Neural crest cell (in vitro differentiated cells): ENCODE measurements around the gene PRTFDC1. TPM values are rescaled to one million over a fixed set of nuclear protein-coding genes. Genes with fewer than 3 reads are reported as not detected.

Experiments used
- DNase-seq: peaks from one replicate; pipeline ENCODE4 v3.0.0; 2021; ENCODE audit warnings: low read depth, mixed read lengths, low spot score
- H3K27ac Mint-ChIP-seq: one replicate; pipeline ENCODE4 v1.8.0; 2021; ENCODE audit warnings: mild to moderate bottlenecking, mixed read lengths; ENCODE audit not compliant: unreplicated experiment
- H3K27me3 Mint-ChIP-seq: 2 replicates; pipeline ENCODE4 v1.8.0; 2021; ENCODE audit warnings: low read depth, mild to moderate bottlenecking, mixed read lengths
- H3K36me3 Mint-ChIP-seq: 2 replicates; pipeline ENCODE4 v1.8.0; 2021; ENCODE audit warnings: low read depth, mild to moderate bottlenecking, mixed read lengths
- H3K4me1 Mint-ChIP-seq: 2 replicates; pipeline ENCODE4 v1.8.0; 2021; ENCODE audit warnings: mixed read lengths
- H3K4me3 Mint-ChIP-seq: one replicate; pipeline ENCODE4 v1.8.0; 2021; ENCODE audit warnings: mild to moderate bottlenecking, mixed read lengths
- H3K9me3 Mint-ChIP-seq: 2 replicates; pipeline ENCODE4 v1.8.0; 2021; ENCODE audit warnings: mixed read lengths
- total RNA-seq: library from RNA; stranded (reverse); gene quantifications from 2 replicates; pipeline ENCODE4 v1.2.1, GENCODE V29; 2021
- TF ChIP-seq, protein P1 (sequence below): fragments of 200-600 bp; sonication (generic); conservative IDR thresholded peaks from 2 replicates; pipeline ENCODE4 v1.5.0; 2021; ENCODE audit warnings: antibody characterized with exemption, mild to moderate bottlenecking

PRTFDC1 gene
- total RNA-seq, 1 donor from 2014 or later, result 26.7 TPM

- H3K27me3 Mint-ChIP-seq, result no peaks in the 10 kb centered on the region
- H3K4me1 Mint-ChIP-seq, result peaks cover 21% of the 10 kb centered on the region
- no peak overlapping the region for H3K4me3 Mint-ChIP-seq
- H3K36me3 Mint-ChIP-seq, result peaks cover 9% of the 10 kb centered on the region
- peak overlapping the region; percentile 45 for H3K27ac Mint-ChIP-seq
- peaks cover 5% of the 10 kb centered on the region for H3K9me3 Mint-ChIP-seq
- DNase-seq, result no peak
- TF ChIP-seq, protein P1, sequence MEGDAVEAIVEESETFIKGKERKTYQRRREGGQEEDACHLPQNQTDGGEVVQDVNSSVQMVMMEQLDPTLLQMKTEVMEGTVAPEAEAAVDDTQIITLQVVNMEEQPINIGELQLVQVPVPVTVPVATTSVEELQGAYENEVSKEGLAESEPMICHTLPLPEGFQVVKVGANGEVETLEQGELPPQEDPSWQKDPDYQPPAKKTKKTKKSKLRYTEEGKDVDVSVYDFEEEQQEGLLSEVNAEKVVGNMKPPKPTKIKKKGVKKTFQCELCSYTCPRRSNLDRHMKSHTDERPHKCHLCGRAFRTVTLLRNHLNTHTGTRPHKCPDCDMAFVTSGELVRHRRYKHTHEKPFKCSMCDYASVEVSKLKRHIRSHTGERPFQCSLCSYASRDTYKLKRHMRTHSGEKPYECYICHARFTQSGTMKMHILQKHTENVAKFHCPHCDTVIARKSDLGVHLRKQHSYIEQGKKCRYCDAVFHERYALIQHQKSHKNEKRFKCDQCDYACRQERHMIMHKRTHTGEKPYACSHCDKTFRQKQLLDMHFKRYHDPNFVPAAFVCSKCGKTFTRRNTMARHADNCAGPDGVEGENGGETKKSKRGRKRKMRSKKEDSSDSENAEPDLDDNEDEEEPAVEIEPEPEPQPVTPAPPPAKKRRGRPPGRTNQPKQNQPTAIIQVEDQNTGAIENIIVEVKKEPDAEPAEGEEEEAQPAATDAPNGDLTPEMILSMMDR, result no peak
These were observed 86.6 kb downstream of the PRTFDC1 start for GRCh38 chr10:24865783-24866182.

- TF ChIP-seq, protein P1, result no peak
These were observed 89.8 kb downstream of the PRTFDC1 start for GRCh38 chr10:24862589-24862988.

DNA sequence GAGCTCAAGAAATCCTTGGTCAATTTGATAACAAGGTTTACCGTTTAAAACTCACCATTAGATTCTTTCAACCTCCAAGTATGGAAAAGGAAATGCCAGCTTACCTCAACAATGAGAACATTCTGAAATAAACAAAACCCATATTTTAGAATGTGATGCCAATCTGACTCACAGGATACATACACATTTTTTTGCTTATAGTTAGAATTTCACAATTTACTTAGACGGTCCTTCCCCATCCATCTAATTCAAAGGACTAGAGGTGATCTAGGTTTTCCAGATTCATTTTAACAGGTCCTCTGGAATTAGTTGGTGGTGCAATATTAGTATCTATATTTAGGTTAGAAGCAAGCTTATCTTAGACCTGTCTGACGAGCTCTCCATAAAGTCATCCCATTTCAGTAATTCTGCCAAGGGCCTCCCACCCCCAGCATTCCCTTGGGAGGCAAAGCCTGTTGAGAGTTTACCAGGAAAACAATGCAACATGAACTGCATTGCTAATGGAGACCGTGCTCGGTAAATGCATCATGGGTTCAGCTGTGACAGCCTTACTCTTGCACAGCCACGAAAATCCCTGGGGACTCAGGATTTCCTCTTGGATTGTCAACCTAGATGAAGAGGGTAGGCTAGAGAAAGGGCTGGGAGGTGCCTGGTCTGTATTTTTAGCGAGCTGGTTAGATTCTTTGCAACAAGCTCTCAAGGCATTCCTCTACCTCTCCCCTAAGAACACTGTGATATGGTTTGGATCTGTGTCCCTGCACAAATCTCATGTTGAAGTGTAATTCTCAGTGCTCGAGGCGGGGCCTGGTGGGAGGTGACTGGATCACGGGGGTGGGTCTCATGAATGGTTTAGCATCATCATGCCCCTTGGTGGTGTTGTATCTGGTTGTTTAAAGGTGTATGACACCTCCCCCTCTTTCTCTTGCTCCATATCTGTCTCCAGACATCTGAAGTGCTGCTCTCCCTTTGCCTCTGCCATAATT lies 93.8 kb downstream of the PRTFDC1 start:
- TF ChIP-seq, protein P1, result no peak

More at GRCh38 chr10:24862589-24862988, 89.8 kb downstream of the PRTFDC1 start:
- H3K27ac Mint-ChIP-seq, result no peak overlapping the region
- H3K36me3 Mint-ChIP-seq, result peaks cover 9% of the 10 kb centered on the region
- no peak overlapping the region for H3K4me3 Mint-ChIP-seq
- H3K4me1 Mint-ChIP-seq, result peaks cover 39% of the 10 kb centered on the region
- peaks cover 5% of the 10 kb centered on the region for H3K9me3 Mint-ChIP-seq
- H3K27me3 Mint-ChIP-seq, result no peaks in the 10 kb centered on the region
- DNase-seq, result no peak

GRCh38 chr10:24857031-24857725 lies 95.2 kb downstream of the PRTFDC1 start:
- no peak for DNase-seq
- Mint-ChIP-seq H3K36me3 (no peaks in the 10 kb centered on the region), H3K4me3 (no peak overlapping the region), H3K27me3 (no peaks in the 10 kb centered on the region), H3K4me1 (peaks cover 43% of the 10 kb centered on the region), H3K9me3 (no peaks in the 10 kb centered on the region), H3K27ac (no peak overlapping the region)
- TF ChIP-seq, protein P1, result no peak

More for the DNA sequence above, 93.8 kb downstream of the PRTFDC1 start:
- Mint-ChIP-seq H3K4me1 (peaks cover 38% of the 10 kb centered on the region), H3K27ac (no peak overlapping the region), H3K36me3 (peaks cover 6% of the 10 kb centered on the region), H3K9me3 (peaks cover 5% of the 10 kb centered on the region), H3K27me3 (no peaks in the 10 kb centered on the region), H3K4me3 (no peak overlapping the region)
- no peak for DNase-seq

DNA sequence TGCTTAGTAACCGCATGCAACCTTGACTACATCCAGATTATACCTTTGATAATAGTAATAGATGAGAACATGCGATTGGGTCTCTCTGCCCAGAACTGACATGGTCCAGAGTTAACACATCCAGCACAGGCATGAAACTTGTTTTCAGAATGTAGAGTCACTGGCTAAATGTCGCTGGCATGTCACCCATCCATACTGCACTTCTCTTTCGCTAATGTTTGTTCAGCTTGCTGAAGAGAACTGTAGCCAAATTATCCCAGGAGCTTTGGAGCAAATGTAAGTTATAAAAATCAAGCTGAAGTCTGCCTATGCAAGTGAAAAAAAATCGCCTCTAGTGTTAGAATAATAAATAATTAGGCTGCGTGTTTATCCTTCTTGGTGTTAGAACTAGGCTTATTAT lies 98.2 kb downstream of the PRTFDC1 start:
- Mint-ChIP-seq H3K36me3 (no peaks in the 10 kb centered on the region), H3K27ac (no peak overlapping the region), H3K9me3 (no peaks in the 10 kb centered on the region), H3K4me1 (peaks cover 70% of the 10 kb centered on the region), H3K27me3 (no peaks in the 10 kb centered on the region), H3K4me3 (no peak overlapping the region)
- no peak for DNase-seq
- TF ChIP-seq, protein P1, result no peak
